ENCODE measurements around the gene GINS3.

- TF ChIP-seq CTCF (IDR thresholded peaks at IDR 0.05): no peak
- TF ChIP-seq POLR2A (IDR thresholded peaks at IDR 0.05): no peak
Measured at GRCh38 chr16:58418601-58419000, 26.3 kb downstream of the GINS3 start.

All from uterus (tissue), 2 donors.